ENCODE results near the gene DUSP5.
"Not testable (repeated sequence)": the region's sequence is repeated elsewhere in the genome, so short reads cannot be mapped to it uniquely, and the experiment has no call there.

DUSP5 gene

DNA sequence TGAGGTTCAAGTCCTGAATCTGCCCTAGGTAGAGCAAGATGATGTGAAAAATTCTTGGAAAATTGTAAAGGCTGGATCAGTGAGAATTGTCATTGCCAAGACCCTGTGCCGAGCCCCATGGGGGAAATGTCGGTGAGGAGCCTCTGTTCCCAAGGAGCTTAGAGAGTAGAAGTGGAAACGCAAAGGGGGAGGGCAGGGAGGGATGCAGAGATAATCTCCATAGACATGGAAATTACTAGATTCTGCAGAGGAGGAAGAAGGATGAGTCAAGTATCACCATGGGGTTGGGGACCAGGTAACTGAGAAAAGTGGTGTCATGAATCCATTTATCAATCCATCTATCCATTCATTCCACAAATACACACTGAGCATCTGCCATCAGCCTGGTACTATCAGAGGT, 26.0 kb downstream of the DUSP5 start:
- DNase-seq = no peak

DNA sequence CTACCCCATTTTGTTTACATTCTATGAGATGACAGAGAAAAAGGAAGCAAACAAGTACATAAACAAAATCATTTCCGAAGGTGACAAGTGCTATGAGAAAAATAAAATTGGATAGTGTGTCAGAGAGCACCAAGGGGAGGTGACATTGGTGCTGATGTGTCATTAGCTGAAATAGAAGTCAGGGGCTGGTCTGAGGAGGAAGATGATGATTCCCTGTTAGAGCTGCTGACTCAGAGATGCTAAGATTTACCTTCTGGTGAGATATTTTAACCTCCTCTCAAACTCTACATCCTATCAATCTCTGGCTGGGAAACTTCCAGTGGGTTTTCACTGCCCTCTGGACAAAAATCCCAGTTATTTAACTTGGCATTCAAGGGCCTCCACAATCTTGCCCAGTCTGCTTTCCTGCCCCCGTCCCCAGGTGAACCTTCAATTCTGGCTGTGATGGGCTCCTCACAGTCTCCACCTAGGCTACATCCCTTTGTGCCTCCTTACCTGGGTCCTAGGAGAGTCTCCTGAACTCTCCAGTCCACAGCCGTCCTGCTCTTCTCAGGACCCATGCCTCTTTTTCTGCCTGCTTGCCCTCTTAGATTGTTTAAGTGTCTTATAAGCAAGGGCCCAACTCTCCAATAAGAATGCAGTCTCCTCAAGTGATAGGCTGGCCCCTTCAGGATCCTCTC, 26.6 kb downstream of the DUSP5 start:
- DNase-seq = no peak

DNA sequence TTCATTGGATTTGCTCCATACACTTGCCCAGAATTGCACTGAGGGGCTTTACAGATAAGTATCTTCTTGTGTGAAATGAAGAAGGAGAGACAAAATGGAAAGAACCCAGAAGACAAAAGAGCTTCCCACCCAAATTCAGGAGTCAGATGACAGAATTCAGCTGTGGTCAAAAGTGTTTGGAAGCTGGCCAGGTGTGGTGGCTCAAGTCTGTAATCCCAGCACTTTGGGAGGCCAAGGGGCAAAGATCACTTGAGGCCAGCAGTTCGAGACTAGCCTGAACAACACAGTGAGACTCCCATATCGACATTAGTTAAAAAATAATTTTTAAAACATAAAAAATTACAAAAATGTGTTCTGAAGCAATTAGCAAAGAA, 27.1 kb downstream of the DUSP5 start:
- DNase-seq = no peak

DNA sequence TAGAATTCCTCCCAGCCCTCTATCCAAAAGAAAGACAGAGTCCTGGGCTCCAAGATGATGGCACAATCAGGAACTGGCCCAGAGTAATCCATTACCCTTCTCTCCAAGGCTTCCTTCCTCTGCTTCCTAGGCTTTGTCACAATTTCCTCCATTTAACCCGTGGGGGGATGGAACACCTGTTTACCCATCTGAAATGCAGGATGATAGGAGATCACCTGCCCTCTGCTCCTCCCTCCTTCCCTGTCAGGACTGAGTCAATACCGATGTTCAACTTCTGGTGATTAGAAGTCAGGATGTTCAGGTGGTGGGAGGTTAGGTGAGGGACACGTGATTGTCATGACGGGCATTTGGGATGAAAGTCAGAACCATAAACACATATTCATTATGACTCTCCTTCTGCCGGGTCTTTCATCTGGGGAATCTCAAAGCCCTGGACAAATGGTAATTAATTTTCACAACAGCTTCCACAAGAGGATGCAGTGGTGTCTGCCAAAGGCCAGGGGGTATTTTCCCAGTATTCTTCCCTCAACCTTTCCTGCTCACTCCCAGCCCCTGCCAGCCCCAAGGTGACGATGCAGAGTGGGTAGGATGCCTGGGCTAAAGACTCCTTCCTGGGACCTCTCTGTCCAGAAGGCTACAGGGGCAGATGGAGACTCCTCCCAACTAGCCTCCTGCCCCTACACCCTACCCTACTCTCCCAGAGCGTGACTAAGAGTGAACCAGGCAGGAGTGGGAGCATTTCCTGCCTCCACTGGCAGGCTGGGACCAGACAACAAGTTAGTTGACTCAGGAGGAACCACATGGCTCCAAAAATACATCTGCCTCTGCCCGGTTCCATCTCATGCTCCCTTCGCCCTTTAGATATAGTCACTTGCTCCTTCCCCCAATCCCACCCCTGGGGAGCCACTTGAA, 27.9 kb downstream of the DUSP5 start:
- DNase-seq = peak; percentile 63 to 87

DNA sequence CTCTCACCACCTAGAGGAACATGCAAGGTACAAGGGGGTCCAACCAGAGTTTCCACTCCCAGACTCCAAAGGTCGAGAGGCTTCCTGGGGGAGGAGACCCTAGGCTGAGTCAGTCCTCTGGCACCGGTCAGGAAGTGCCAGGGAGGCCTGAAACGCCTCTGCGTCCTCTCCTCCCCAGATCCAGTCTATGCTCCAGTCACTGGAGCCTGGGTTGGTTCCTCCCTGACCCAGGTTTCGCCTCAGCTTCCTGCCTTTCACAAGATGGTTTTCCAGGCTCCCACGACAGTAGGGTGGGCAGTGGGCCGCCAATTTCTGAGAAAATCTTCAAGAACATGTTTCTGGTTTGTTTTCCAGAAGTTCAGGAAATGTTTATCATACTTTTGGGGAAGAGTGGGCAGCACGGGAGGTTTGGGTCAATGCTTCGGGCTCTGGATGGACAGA, 30.0 kb downstream of the DUSP5 start:
- DNase-seq = peak in 1 of 2 donors; percentile 80

DNA sequence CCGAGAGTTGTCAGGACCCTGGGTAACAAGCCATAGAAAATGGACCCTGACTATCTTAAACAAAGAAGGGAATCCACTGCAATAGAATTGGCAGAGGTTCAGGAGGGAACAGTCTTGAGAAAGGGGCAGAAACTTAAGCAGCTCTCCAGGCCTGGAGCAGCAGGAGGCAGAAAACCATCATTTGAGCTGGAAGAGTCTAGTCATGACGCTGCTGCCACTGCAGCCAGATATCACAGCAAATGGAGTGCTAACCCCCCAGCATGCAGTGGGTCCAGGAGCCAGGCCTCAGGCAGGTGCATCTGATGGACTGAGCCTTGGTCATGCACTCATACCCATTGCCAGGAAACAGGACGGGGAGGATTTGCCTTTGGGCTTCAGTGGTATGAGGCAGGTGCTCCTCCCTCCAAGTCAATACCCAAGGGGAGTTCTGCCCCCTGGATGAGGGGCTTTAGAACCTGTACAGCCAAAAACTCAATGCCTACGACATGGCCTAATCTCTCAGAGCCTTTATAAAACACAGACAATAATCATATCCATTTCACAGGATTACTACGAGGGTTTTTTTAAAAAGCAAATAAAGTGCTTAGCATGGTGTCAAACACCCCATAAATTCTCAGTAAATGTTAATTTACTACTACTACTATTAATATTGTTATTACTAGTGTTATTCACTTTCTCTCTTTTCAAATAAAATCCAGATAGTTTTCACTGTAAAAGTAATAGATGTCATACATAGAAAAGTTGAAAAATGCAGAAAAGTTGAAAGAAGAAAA, 30.7 kb downstream of the DUSP5 start:
- DNase-seq = no peak

DNA sequence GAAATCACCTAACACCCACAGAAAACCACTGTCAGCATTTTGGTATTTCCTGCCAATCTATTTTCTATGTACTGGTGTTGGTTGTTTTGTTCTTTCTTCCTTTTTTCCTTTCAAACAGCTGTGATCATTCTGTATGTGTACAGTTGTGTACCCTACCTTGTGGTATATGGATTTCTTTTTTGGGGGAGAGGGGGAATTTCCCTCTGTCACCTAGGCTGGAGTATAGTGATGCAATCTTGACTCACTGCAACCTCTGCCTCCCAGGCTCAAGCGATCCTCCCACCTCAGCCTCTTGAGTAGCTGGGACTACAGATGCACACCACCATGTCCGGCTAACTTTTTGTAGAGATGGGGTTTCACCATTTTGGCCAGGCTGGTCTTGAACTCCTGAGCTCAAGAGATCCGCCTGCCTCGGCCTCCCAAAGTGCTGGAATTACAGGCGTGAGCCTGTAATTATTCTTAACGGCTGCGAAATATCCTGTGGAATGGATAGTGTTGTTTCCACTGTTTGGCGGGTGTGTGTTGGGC, 31.4 kb downstream of the DUSP5 start:
- not testable (repeated sequence) for DNase-seq

DNA sequence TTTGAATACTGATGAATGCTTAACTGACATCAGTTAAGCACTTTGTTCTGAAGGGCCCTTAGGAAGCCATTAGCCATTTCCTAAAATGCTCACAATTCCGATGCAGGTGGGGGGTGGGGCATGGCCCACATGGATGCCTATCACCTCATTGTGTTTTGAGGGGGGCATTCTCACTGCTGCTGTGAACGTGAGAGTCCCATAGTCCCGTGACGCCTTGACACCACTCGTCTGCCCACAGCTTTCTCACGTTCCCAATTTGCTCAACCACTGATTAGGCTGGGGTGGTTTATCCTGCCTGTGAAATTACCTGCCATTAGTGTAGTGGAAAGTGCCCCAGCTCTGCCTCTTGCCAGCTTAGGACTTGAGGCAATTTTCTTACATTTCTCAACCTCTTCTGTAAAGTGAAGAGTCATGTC, 31.9 kb downstream of the DUSP5 start:
- DNase-seq = no peak

DNA sequence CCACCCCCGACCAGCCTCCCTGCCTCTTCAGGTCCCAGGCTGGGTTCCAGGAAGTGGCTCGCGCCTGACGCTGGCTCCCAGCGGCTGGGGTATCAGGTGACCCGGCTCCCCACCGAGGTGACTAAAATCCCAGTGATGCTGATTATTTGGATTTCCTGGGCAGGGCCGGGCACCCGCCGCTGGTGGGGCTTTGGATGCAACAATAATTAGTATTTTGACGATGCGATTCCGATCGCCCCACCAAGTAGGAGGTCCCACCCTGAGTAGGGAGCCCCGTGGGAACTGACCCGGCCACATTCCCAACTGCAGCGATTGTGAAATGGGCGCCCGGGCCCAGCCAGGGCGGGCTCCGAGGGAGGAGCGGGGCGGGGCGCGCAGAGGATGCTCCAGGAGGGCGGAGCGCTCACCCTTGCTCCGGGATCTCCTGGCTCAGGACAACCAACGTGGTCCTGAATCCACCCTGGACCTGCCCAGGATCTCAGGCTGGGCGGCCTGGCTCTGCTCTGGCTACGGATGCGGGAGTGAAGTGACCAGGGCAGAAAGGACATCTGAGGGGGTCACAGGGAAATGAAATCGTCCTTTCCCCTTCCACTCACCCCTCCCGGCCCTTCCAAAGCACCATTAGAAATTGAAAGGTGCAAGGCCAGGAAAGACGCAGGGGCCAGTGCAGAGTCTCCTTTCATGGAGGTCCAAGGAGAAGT, 32.6 kb downstream of the DUSP5 start:
- no peak for DNase-seq

DNA sequence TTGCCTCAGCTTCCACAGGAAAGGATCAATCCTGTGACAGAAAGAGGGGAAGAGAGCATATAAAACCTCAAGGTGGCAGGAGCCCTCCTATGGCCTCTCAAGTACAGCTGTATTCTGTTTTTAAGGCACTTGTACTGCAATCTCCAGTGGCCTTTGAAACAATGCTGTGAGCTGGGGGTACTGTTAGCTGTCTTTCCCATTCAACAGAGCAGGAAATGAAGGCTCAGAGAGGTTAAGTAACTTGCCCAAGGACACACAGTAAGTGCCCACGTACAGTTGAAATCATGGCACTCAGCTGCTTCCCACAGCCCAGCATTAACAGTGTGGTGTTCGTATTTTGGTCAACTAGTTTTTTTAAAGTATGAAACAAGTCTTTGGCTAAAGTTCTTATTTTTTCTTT, 34.0 kb downstream of the DUSP5 start:
- no peak for DNase-seq

DNA sequence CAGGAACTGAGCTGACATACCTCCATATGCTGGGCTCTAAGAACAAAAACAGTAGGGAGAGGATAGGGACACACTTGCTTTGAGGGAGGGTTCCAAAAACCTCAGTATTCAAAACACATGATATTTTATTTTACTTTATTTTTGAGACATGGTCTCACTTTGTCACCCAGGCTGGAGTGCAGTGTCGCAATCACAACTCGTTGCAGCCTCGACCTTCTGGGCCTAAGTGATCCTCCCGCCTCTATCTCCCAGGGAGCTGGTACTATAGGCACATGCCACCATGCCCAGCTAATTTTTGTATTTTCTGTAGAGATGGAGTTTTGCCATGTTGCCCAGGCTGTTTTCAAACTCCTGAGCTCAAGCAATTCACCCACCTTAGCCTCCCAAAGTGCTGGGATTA, 34.9 kb downstream of the DUSP5 start:
- not testable (repeated sequence) for DNase-seq

DNA sequence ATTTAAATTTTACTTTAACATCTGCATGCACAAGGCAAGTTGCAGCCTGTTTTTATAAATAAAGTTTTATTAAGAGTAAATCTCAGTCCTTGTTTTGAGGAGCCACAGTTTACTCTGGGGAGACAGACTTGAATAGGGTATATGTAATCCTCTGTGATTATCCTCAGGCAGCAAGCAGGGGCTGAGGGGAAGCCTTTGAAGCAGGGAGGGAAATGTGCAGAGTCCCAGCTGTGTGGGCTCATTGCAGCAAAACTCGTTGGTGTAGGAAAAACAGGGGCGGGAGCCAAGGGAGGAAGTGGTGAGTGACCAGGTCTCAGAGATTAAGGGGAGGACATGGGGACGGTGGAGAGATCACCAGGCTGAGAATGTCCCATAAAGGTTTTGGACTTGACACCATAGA, 35.4 kb downstream of the DUSP5 start:
- peak; percentile 75 to 91 for DNase-seq

DNA sequence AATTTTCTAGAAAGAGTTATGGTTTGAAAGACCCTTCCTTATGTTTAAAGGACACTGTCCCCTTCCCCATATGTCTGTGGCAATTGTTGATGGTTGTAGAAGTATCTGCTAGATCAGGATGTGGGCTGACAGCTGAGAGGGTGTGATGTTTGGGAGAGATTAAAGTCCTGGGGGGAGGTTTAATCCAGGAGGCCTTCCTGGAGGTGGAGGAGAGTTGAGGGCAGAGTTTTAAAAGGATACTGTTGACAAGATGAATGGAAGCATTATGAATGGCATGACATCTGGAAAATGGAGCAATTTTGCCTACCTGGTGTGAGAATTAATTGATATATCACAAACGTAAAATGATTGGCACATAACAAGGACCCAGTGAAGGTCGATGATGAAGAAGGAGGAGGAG, 36.9 kb downstream of the DUSP5 start:
- no peak for DNase-seq

DNA sequence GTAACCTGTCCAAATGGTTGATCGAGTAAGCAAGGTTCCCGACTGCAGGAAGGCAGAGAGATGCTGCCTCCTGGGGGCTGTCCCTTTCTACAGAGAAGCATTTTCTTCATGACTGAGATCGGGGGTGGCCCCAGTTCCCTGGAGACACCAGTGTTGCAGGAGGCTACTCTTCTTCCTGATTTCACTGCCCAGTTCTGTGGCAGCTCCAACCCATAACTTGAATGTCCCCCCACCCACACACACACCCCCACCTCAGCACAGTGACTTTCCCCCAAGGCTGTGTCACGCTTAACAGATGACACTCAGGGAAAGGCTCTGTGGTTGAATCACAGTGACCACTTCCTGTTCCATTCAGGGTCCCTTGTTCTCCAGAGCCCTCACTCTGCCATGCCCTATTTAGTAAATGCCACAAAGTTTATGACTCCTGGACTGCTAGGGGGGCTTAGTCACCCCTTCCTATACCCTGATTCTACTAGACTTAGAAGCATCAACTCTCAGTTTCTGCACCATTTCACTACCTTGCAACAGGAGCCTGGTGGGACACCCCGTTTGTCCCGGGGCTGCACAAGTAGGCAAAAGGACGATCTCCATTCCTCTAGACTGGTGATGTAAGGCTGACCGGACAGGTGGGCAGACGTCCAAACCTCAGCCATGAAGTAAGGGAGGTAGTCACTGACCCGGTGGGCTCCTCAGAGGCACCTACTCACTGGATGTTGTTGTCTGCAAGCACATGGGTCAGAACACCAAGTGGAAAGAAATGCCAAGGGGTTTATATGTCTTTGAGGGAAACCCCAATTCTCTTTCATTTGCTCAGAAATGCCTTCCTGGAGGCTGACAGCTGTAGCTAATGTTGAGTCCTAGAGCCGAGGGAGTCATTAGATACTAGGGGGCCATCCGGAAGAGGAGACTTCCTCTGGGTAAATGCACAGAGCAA, 38.5 kb downstream of the DUSP5 start:
- DNase-seq = peak; percentile 95 to 100

DNA sequence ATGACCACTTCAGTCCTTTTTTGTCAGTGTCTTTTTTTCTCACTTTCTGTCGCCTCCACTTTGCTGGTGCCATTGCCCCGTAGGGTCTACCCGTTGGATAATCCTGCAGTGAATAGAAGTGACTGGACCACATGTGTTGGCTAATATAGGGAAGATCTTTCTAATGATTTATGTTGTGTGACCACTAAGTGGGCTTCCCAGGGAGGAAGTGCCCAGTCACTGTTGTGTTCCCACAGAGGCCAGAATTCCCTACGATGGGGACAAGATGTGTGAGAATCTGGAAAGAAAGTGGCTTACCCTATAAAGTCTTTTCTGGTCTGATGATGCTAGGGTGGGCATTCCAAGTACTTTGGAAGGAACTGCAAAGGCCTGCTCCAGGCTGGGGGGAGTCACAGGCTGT, 41.4 kb downstream of the DUSP5 start:
- peak; percentile 66 to 88 for DNase-seq

DNA sequence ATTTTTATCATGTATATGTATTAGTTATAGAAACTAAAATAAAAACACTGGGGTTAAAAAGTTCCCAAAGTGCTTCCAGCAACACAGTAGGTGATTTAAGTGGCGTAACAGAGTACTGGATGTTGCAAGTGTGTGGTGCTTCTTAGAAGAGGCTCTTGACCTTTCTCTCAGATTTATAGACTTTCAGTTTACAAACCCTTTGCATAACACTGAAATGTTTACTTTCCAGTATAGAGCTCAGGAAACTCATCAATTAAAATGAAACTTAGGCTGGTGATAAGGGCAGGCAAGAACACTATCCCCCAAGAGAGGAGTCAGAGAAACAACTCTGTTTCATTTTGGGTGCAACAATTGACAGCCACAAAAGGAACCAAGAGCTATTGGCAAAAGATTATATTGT, 42.3 kb downstream of the DUSP5 start:
- peak in 1 of 2 donors; percentile 69 for DNase-seq

DNA sequence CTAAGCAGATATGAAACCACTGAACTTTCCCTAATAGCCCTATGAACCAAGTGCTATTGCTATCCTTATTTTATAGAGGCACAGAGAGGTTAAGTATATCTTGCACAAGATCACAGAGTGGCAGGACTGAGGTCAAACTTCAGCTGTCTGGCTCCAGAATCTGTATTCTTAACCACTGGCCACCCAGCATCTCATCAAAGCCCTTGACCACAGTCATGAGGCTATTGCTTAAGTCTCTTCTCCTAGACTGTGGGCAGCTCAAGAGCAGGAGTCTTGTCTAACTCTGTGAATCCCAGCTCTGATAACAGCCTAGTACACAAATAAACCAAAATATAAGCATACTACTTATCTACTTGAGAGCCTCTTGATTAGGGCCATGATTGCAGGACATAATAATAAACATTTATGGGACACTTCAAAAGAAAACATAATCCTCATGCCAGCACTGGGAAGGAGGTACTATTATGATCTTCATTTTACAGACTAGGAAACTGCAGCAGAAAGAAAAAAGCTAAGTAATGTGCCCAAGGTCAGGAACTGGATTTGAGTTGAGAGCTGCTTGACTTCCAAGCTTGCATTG, 47.3 kb downstream of the DUSP5 start:
- DNase-seq = peak; percentile 80 to 98

DNA sequence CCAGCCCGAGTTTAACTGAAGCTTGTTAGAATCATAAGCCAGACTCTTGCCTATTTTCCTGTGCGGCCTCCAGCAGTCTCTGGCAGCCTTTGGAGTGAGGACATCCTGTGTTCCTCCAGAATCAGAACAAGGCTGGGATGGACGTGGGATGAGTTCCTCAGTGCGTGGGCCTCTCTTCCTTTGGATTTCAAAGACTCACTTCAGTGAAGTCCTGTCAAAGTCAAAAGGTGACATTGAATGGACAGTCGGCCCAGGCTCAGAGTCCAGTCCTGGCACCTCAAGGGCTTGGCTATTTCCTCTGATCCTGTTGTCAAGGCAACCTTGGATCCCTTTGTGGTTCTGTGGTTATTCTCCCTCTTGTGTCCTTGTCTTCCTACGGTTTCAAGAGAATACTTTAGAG, 48.4 kb downstream of the DUSP5 start:
- DNase-seq = no peak

DNA sequence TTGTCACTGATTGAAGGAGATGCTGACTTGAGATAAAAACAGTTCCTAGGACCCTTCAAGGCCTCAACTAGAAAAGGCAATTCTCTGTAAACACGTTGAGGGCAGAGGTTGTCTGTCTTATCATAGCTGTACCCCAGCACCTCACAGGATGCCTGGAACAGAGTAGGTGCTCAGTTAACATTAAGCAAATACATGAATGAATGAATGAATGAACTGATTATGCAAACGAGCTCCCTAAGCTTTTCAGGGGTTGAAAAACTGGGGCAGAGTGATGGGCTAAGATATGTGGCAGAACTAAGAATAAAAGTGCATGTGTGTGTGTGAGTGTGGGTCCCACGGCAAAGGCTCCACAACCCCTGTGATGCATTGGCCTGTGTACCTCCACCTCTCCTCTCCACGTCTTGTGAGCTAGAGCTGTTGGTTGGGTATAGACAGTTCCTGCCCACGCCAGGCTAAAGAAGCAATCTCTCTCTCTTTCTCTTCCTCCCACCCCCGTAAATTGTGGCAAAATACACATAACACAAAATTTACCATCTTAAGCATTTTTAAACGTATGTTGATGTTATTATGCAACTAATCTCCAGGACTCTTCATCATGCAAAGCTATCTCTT, 48.9 kb downstream of the DUSP5 start:
- DNase-seq = peak in 1 of 2 donors; percentile 71

DNA sequence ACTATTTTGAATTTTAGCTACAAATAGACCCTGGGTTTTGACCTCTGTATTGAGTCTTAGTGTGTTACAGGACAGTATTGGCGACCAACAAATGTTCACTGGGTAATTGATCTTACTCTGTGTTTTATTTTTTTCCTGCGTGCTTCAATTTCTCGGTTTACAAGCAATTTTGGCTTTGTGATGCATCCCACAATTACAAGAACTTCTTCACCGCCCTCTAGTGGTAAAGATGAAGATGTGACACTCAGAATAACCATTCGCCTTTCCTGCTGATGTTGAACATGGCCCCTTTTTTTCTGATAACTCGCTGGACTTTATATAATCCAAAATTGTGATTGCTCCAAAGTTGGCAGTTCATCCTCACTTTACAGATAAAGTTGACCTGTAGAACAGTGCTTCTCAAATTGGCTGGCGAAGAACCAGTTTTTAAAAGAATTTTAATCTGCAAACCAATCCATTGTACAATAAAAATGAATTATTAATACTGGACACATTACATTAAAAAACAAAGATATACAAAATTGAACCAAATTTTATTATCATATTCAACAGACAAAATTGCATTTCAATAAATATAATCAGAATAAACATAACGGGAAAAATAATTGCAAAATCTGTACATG, 49.5 kb downstream of the DUSP5 start:
- DNase-seq = peak; percentile 72 to 87

All from inflammatory macrophage treated with lipopolysaccharide for 1 hour (primary cell).